GM19328 (cell line): ENCODE measurements around the gene AGAP1.

Experiments used
- ATAC-seq: cut with Tn5 transposase; IDR thresholded peaks from one replicate; pipeline ENCODE4 v1.9.1; 2021; ENCODE audit warnings: mild to moderate bottlenecking, moderate library complexity; ENCODE audit not compliant: unreplicated experiment

The AGAP1 gene

DNA sequence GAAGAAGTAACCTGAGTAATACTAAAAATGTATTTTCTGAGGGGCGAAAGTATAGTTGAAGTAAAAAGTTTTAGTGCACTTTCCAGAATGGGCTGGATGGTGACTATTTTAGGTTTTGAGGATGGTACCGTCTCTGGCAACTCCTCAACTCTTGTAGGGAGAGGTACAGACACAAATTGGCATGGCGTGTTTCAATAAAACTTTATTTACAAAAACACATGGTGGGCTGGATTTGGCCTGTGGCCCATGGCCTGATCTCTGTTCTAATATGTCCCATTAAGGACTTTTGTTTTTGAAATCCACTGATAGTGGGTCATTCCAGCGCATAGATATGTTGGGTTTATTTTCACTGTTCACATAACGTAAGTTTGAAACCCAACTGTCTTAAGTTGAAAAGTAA is 132.8 kb downstream of the AGAP1 start:
- ATAC-seq: no peak

DNA sequence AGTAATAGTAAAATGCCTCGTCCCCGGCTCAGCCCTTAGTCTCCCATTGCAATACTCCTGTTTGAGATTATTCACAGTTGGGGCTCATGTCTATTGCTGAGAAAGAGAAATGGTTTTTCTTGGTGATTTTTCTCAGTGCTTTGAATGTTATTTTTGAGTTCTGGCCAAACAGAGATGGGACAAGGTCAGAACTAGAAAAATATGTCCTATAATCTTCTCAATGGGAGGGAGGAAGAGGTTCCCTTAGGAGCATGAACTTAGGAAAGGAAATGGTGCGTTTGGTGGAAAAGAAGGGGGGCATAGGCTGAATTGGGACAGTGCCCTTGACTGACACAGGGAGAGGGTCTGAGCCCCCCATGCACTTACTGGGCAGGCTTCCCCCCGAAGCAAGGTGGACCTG is 133.8 kb downstream of the AGAP1 start:
- ATAC-seq: no peak

DNA sequence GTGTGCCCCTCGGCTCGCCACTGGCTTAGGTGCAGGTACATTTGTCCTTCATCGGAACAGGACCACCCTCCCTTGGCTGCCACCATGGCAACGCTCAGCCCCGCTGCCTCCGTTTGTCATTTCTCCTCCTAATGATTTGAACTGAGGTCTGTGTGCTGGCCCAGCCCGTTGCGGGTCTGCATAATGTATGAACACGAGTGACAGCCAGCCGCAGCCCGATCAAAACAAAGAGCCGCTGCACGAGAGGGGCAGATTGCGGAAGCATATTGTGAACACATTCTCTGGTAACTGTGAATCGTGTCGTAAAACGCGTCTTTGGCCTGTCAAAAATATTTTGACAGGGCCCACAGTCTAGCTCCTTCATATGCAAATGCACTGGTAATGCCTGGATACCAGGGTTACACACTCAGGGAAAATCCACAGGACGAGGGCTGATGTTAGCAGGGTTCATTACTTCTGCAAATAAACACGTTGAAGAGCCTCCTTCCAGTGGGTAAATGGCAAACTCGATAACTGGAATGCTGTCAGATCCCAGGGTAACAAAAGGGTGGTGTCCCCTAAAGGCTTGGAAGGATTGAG is 137.0 kb downstream of the AGAP1 start:
- ATAC-seq: no peak

DNA sequence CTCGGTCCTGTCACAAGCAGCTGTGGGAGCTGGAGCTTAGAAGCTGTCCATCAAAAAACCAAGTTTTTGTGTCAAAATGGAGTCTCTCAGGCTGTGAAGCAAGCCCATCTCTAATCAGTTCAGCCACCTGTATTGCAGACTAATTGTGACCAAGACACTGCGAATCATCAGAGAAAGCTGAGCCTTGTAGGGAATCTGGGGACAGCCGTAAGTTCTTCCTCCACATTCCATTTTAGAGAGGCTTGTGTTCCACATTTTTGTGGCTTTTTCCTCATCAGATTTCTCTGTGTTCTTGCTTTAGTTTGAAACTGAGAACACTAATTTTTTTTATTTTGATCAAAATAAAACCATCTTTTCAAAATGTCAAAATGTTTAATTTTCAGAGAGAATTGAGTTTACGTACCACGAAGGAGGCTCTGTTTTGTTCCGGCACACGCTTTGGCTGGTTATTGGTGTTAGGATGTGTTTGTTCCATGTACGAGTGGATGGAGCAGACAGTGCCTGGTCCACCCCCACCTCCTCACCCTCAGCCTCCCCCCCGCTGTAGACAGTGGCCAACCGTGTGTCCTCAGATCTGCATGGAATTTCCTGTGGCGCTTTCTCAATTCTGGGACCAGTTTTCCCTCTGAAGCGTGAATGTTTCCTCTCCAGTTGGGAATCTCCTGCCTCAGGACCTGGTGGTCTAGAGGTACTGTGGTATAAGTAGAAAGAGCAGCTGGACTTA is 140.8 kb downstream of the AGAP1 start:
- ATAC-seq: no peak

DNA sequence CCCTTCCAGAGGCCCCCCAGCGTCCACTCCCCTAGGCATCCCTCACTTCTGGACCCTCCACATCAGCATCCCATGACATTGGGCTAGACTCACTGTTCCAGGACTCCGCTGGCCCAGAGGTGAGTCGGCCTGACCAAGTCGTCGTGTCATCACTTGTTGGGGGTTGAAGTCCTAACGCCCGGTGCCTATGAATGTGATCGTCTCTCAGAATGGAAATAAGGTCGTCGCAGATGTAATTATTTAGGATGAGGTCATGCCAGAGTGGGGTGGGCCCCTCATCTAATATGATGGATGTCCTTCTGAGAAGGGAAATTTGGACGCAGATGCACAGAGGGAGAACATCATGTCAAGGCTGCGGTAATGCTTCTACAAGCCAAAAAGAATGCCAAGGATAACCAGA is 142.7 kb downstream of the AGAP1 start:
- no peak for ATAC-seq

DNA sequence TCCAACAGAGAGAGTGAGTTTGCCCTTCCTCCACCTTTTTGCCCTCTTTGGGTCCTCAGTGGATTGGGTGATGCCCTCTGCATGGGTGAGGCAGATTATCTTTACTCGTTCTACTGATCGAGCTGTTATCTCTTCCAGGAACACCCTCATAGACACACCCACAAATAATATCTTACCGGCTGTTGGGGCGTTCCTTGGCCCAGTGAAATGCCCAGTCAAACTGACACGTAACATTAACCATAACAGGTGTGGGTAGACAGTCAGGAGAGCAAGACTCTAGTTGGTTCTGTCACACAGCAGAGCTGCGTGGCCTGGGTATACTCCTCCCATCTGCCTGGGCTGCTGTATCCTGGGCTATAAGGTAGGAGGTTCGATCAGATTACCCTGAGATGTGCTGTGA is 144.1 kb downstream of the AGAP1 start:
- ATAC-seq: no peak

DNA sequence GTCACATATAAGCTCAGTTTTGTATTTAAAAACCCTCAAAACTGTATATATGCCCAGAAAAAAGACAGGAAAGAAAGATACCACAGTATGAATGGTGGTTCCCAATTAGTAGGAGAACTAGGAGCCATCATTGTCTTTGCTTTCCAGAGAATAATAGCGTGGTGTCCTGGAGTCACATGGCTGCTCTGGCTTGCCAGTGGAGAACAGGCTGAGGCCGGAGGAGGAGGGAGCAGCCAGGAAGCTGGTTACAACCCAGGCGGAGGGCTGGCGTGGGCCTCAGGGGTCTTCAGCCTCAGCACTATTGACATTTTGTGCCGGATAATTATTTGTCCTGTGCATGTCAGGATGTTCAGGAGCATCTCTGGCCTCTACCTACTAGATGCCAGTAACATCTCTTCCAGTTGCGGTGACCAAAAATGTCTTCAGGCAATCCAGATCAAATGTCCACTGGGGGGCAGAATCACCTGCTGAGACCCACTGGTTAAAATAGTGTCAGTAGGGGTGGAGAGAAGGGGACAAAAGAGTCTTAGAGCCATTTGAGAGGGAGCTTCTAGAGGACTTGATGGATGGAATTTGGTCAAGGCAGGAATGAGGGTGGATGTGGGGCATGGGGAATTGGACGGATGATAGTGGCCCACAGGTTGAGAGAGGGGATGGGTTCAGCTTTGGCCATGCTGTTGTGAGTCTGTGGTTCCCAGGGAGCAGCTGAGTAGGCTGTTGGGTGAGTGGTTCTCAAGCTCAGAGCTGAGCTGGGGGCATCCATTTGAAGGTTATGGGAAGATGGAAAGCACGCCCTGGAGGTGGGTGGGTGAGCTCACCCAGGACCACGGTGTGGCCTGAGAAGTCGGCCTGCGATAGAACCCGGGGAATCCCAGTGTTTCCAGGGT is 144.9 kb downstream of the AGAP1 start:
- no peak for ATAC-seq

DNA sequence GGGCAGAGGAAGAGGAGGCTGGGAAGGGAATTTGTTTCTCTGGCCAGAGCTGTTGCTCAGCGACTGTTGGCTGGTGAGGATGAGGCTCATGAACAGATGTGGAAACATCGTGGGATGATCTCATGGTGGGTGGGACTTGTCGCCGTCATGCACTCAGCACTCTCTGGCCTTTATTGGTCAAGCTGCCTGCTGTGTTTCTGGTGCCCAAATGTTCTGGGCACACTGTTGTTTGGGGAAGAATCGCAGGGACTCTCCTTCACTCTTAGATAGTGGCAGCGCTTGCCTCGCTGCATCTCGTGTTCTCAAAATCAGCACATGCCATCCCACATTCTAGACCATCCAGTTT is 145.6 kb downstream of the AGAP1 start:
- ATAC-seq: no peak

DNA sequence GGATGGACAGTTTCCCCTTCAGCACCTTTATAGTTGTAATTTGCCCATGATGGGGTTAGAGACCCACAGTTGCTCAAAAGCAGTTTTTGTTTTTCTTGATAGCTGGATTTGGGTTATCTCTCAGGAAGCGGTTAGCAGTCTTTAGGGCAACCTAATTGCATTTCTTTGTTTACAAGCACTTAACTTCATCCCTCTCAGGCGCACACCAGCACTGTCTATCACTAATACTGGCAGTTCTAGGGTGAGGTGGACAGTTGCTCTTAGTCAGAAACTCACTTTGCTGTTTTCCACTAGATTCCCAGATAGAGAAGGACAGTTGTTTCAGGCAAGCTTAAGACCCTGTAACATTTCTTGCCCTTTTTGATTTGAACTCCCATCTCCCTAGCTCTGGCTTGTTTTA is 146.0 kb downstream of the AGAP1 start:
- ATAC-seq: no peak

DNA sequence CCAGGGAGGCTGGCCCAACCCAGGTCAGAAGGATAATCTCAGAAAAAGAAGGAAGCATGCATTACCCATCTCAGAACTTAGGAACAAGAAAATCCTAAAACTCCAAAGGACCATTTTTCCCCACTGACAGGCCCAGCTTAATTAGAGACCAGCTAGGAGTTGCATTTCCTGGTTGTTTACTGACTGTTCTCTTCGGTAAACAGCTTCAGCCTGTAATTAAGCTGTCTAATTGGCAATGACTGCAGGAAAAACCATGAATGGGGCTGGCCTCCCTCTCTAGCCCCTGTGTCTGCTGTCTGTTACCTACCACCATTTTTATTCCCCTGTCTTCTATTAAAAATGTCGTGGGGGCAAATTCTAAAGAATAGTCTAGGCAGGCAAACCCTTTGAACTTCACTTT is 146.5 kb downstream of the AGAP1 start:
- ATAC-seq: no peak

DNA sequence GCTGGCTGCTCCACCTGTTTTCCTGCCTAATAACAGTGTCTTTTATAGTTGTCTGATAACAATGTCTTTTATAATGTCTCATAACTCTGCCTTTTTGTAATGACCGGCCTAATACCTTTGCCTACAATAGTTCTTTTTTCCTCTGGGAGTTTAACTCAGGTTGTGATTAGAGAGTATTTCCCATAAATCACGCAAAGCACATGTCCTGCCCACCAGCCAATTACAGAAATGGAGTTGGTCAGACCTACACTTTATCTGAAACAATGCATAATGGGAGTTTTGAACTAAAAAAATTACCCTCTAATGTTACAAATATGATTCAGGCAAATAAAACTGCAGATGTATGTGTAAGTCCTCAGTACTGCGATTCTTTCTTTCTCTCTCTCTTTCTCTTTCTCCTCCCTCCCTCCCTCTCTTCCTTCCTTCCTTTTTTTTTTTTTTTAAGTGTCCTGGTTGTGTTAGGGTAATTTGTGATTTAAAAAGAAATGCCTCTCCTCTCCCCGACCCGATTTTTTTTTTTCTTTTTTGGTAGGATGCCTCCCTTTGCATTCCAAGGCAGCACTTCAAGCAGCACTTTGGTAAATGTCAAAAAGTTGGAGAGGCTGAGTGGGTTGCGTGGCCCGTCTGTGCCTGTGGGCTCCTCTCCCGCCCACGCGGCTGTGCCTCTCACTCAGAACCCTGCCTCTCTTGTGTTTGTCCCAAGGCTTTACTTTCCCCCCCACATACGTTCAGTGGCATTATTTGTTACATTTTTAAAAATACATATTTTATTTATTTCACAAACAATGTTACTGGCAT is 147.3 kb downstream of the AGAP1 start:
- no peak for ATAC-seq

DNA sequence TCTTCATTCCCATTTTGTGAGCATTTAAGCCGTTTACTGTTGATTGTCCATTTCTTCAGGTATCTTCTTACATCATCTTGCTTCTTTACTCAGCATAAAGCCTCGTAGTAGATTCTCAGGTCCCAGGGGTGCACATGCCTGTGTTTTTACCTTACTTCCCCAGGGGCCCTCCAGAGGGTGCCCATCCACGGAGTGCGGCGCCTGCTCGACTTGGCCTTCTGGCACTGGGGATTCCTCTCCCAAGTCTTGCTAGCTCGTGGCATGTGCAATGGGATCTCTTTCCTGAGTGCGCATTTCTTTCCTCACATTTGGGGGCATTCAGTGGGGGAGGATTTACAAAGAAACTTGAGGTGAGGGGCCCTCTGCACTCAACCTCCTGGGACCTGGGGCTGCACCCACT is 148.1 kb downstream of the AGAP1 start:
- ATAC-seq: no peak

DNA sequence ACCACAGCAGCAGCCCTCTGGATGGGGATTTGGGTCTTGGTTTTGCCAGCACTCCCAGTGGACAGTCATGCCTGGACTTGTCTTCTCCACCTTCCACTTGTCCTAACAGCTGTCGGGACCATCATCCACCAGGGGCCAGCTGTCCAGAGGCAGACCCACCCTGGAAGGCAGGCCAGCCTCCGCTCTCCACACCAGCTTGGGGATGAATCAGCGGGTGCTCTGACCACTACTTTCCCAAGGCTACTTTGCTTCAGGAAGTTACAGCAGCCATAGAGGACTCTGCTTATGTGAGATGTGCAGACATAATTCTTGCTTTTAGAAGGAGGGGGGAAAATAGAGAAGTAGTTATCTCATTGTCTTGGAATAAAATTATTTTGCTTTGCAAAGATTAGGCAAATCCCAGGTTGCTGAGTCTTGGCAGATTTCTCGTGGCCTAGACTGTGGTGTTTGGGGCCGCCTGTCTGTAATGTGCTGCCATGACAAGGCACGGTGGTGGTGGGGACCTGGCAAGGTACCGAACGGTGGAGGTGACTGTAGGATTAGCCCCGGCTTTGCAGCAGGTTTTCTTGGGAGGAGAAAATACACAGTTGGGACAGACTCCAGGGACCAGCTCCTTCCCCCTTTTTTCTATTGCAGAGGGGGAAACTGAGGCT is 148.7 kb downstream of the AGAP1 start:
- no peak for ATAC-seq

DNA sequence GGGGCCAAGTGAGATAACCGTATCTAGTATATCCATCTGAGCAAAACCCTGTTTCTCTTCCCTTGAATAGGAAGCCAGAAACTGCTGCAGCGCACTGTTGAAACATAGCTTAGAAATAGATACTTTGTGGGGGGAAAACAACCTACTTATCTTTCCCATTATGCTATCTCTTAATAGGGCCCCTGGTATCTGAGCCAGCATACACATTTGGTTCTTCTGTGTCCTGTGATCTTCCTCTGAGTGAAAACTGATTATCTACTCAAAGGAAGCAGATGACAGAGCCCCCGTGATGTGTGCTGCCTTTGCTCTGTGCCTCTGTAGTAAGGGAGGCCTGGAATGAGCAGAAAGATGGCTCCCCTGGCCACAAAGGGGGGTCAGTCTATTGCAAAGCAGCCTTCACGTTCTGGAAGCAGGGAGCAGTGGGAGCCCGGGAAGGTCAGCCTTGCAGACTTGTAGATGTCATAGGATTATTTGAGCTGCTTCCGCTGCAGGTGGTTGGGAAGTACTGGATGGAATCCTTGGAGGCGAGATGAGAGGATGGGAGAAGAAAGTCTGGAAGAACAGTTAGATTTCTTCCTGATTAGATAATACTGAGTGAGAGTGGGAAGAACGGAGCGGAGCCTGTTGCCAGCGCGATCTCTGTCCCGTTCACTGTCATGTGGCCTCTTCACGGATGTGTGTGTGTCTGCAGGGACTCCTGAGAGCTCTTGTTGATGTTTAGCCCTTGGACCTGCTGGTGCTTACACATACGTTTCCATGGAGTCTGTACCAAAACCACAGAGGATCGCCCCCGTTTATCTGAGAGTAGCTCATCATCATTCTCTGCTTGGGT is 150.1 kb downstream of the AGAP1 start:
- ATAC-seq: no peak

DNA sequence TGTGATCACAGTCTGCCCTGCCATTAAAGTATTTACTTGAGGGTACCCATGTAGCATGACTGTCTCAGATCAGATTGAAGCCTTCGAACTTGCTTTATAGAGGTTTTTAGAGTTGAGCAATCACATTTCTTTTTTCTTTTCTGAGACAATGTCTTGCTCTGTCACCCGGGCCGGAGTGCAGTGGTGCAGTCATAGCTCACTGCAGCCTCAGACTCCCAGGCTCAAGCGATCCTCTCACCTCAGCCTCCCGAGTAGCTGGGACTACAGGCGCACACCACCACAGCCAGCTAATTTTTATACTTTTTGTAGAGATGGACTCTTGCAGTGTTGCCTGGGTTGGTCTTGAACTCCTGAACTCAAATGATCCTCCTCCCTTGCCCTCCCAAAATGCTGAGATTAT is 153.4 kb downstream of the AGAP1 start:
- no peak for ATAC-seq

DNA sequence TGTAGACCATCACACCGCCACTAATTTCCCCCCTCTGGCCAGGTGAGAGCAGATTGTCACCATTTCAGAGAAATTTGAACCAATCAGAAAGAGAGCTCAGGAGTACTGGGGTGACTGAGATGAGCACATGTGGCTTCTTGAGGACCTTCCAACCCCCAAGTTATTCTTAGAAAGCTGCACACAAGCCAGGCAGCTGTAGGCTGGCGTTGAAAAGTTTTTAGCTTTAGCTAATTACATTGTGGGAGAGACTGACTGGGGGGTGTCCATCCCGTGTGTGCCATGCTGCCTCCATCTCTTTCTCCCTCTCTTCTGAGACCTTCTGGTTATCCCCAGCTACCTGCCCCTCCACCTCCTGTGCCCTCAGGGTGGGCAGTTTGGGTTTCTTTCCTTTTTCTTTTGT is 154.0 kb downstream of the AGAP1 start:
- ATAC-seq: no peak

DNA sequence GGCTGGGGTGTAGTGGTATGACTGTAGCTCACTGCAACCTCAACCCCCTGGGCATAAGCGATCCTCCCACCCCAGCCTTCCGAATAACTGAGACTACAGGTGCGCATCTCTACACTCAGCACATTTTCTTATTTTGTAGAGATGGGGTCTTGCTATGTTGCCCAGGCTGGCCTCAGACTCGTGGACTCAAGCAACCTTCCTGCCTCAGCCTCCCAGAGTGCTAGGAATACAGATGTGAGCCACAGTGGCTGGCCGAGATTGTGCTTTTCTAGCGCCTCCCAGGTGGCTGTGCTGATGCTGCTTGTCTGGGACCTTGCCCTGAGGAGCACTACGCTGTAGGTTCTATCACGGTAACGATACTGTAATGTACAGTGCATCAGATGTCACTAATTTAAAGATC is 155.6 kb downstream of the AGAP1 start:
- ATAC-seq: no peak

DNA sequence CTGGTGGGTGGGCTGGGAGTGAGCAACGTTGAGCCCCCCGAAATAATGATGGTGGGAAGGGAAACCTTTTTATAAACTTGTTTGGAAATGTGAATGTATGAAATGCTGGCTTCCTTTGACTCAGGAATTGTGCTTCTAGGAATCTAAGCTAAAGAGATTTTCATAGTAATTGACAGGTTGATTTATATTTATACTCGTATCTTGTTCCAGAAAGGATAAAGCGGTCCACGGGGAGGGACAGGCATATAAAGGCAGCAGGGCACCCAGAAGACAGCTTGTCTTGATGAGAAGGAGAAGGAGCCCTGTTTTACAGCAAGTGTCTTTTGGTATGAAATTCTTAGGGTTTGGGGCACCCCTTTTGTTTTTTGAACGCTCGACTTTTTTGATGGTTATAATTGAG is 157.8 kb downstream of the AGAP1 start:
- ATAC-seq: no peak

DNA sequence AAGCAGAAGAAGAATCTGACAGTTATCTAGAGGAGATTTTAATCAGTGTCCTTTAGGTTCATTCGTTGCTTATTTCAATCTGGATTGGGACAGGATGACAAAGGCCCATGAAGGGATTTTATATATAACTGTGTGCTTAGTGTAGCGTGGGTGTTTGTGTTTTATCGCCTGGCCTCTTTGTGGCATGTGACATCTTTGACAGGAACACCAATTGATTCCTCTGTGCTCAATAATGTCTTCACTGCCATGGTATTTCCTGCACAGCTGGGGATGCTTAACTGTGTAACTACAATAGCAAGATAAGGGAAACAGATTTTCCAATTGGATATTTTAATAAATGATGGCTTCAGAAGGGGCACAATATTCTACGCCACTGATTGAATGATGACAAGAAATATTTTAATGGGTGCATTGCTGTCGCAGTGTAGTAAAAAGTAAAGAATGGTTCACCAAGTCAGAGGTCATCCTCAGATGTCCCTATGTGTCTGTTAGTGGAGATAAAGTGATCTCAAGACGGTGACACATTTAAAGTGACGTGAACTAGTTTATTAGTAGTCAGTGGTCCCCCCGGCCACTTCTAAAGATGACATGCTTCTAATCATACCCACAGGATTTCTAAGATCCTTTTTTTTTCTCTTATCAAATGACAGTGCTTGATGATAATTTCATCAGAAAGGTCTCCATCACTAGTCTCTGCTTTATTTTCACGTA is 160.4 kb downstream of the AGAP1 start:
- ATAC-seq: no peak
